NCI-H524 (cell line): ENCODE results near the gene LGMN.
A peak's percentile ranks its signal among the peaks of the same experiment; 100 is the strongest.

Source experiments
- DNase-seq, 2 experiments: peaks; one replicate each; lab custom pipeline; 2025; lab: John Stamatoyannopoulos, UW

LGMN gene

GRCh38 chr14:92675976-92676375, 72.5 kb downstream of the LGMN start:
- DNase-seq, result no peak

- no peak for DNase-seq
Measured at GRCh38 chr14:92675421-92675820, 73.0 kb downstream of the LGMN start.

- DNase-seq, result peak in 1 of 2 experiments; percentile 46
Measured at GRCh38 chr14:92673601-92674150, 74.8 kb downstream of the LGMN start.

GRCh38 chr14:92670643-92671366, 77.6 kb downstream of the LGMN start:
- DNase-seq, result no peak

GRCh38 chr14:92670160-92670559, 78.3 kb downstream of the LGMN start:
- DNase-seq, result peak; percentile 72 to 94

GRCh38 chr14:92668276-92668973, 80.0 kb downstream of the LGMN start:
- no peak for DNase-seq

- no peak for DNase-seq
Measured at GRCh38 chr14:92666251-92666650, 82.2 kb downstream of the LGMN start.

- no peak for DNase-seq
Measured at GRCh38 chr14:92665661-92666110, 82.7 kb downstream of the LGMN start.

GRCh38 chr14:92663049-92663448, 85.4 kb downstream of the LGMN start:
- DNase-seq, result no peak

GRCh38 chr14:92660571-92660970, 87.9 kb downstream of the LGMN start:
- no peak for DNase-seq

- no peak for DNase-seq
Measured at GRCh38 chr14:92659765-92660561, 88.5 kb downstream of the LGMN start.

GRCh38 chr14:92658684-92659083, 89.7 kb downstream of the LGMN start:
- DNase-seq, result no peak

GRCh38 chr14:92658160-92658559, 90.3 kb downstream of the LGMN start:
- no peak for DNase-seq

GRCh38 chr14:92657457-92658142, 90.8 kb downstream of the LGMN start:
- no peak for DNase-seq

GRCh38 chr14:92656306-92657081, 91.9 kb downstream of the LGMN start:
- DNase-seq, result no peak

- DNase-seq, result no peak
Measured at GRCh38 chr14:92655419-92656201, 92.8 kb downstream of the LGMN start.

- DNase-seq, result no peak
Measured at GRCh38 chr14:92654239-92654901, 94.1 kb downstream of the LGMN start.
